K562 (cell line): Measurements from ENCODE around the gene MVP. TPM values are rescaled to one million over a fixed set of nuclear protein-coding genes. Genes with fewer than 3 reads are reported as not detected.

Experiments
- ATAC-seq: fragments of 200-7000 bp; cut with Tn5 transposase; 3 replicates; pipeline ENCODE4 v1.9.1; 2020; ENCODE audit warnings: moderate library complexity
- BruUV-seq: library from RNA; stranded (reverse); fragments of 400-500 nt; replicated peaks from 2 replicates; lab custom pipeline; 2021; lab: Mats Ljungman, UMichigan
- CTCF ChIA-PET: fragments of 300-600 bp; formaldehyde crosslinking; extraction: SDS; loops from one replicate; lab custom pipeline; 2021; ENCODE audit warnings: low intra/inter-chr PET ratio; lab: Yijun Ruan, JAX
- POLR2A ChIA-PET: fragments of 300-600, 350-650 bp; sonication (Branson Sonifier 250); formaldehyde crosslinking; extraction: SDS; loops from one replicate; lab custom pipeline; 2021; ENCODE audit warnings: antibody characterized with exemption, inconsistent platforms; lab: Yijun Ruan, JAX
- DNase-seq, 4 experiments: peaks; one replicate each; pipeline versions ENCODE4 v3.0.0 to v3.0.0-alpha.2; 2011 to 2018; ENCODE audit warnings: low spot score in 3 of 4, mixed read lengths in 3 of 4; ENCODE audit errors: extremely low read depth in 1 of 4
- FAIRE-seq: peaks from 2 replicates; lab custom pipeline; 2011; peaks lifted over from hg19 to GRCh38; lab: Jason Lieb, UNC
- H2AFZ ChIP-seq: 2 replicates; pipeline ENCODE4 v1.6.0; 2011; ENCODE audit warnings: low read depth, low read length, control low read depth, inconsistent platforms
- H3K27ac ChIP-seq: fragments of 200-600 bp; 3 replicates; pipeline ENCODE4 v1.8.0; 2011; ENCODE audit warnings: low read depth, mild to moderate bottlenecking, control low read depth, inconsistent platforms, low read length, moderate library complexity, mixed read lengths; ENCODE audit errors: extremely low read depth
- H3K27me3 ChIP-seq, 2 experiments: fragments of 300-600 bp in 1 of 2; 2 replicates in 1 of 2; 3 replicates in 1 of 2; pipeline versions ENCODE4 v1.6.0 to v1.8.0; 2011; ENCODE audit warnings: inconsistent platforms in 2 of 2, low read length in 2 of 2, mild to moderate bottlenecking in 1 of 2, mixed read lengths in 1 of 2, moderate library complexity in 1 of 2; ENCODE audit not compliant: control insufficient read depth in 2 of 2, insufficient read depth in 2 of 2
- H3K36me3 ChIP-seq: fragments of 300-600 bp; 3 replicates; pipeline ENCODE4 v1.8.0; 2011; ENCODE audit warnings: mild to moderate bottlenecking, low read length, inconsistent platforms; ENCODE audit not compliant: control insufficient read depth, insufficient read depth
- H3K4me1 ChIP-seq, 2 experiments: fragments of 200-600 bp in 1 of 2; replicated peaks in 1 of 2; 2 replicates in 1 of 2; 3 replicates in 1 of 2; pipeline versions ENCODE4 v1.5.1 to v1.8.0; 2011; ENCODE audit warnings: inconsistent platforms in 2 of 2, low read length in 2 of 2, mild to moderate bottlenecking in 1 of 2, mixed read lengths in 1 of 2, moderate library complexity in 1 of 2; ENCODE audit not compliant: control insufficient read depth in 2 of 2, insufficient read depth in 2 of 2
- H3K4me2 ChIP-seq: 2 replicates; pipeline ENCODE4 v1.6.1; 2011; ENCODE audit warnings: low read length, control low read depth, inconsistent platforms, mixed read lengths; ENCODE audit not compliant: insufficient read depth
- H3K4me3 ChIP-seq: fragments of 200-600 bp; sonication (generic), shearing (Covaris generic); 2 replicates; pipeline ENCODE4 v1.5.1; 2016; ENCODE audit warnings: control low read depth, inconsistent platforms
- H3K79me2 ChIP-seq: fragments of 200-600 bp; 3 replicates; pipeline ENCODE4 v1.8.0; 2011; ENCODE audit warnings: low read length, inconsistent platforms; ENCODE audit not compliant: control insufficient read depth, insufficient read depth
- H3K9ac ChIP-seq, 2 experiments: 2 replicates each; pipeline versions ENCODE4 v1.6.0 to v1.6.1; 2011; ENCODE audit warnings: low read depth in 2 of 2, low read length in 2 of 2, control low read depth in 1 of 2, inconsistent platforms in 1 of 2, mild to moderate bottlenecking in 1 of 2, mixed read lengths in 1 of 2; ENCODE audit not compliant: insufficient read depth in 1 of 2
- H3K9me1 ChIP-seq: one replicate; pipeline ENCODE4 v1.6.0; 2011; ENCODE audit warnings: inconsistent platforms, mild to moderate bottlenecking, low read length, moderate library complexity; ENCODE audit not compliant: control insufficient read depth, insufficient read depth
- H3K9me3 ChIP-seq: replicated peaks from 2 replicates; pipeline ENCODE4 v1.5.1; 2011; ENCODE audit warnings: low read depth, low read length, inconsistent platforms; ENCODE audit not compliant: control insufficient read depth, insufficient read depth
- H4K20me1 ChIP-seq: replicated peaks from 2 replicates; pipeline ENCODE4 v1.6.1; 2011; ENCODE audit warnings: low read length, inconsistent platforms, mixed read lengths; ENCODE audit not compliant: control insufficient read depth, insufficient read depth
- ARID2 ChIP-seq: fragments of 450-650 bp; IDR thresholded peaks from 2 replicates; pipeline ENCODE4 v1.6.1; 2017; ENCODE audit warnings: antibody characterized with exemption, mild to moderate bottlenecking
- CREM ChIP-seq: IDR thresholded peaks from 2 replicates; pipeline ENCODE4 v1.6.1; 2014; ENCODE audit warnings: antibody characterized with exemption, low read depth
- HMBOX1 ChIP-seq: sonication (generic); IDR thresholded peaks from 2 replicates; pipeline ENCODE4 v1.6.1; 2016
- KAT7 ChIP-seq: sonication (generic); formaldehyde crosslinking; IDR thresholded peaks from 2 replicates; pipeline ENCODE4 v1.8.0; 2022; ENCODE audit warnings: missing genetic modification reagents, mild to moderate bottlenecking, borderline replicate concordance
- POLR2H ChIP-seq: IDR thresholded peaks from 2 replicates; pipeline ENCODE4 v1.6.1; 2016; ENCODE audit warnings: missing genetic modification characterization, low read depth, mild to moderate bottlenecking, control low read depth, missing compliant biosample characterization, moderate library complexity
- PTRF ChIP-seq: fragments of 450-650 bp; IDR thresholded peaks from 2 replicates; pipeline ENCODE4 v1.6.1; 2016; ENCODE audit warnings: mild to moderate bottlenecking, missing genetic modification characterization, missing compliant biosample characterization
- ZNF395 ChIP-seq: fragments of 200-800 bp; sonication (Bioruptor generic); IDR thresholded peaks from 2 replicates; pipeline ENCODE4 v1.6.1; 2017; ENCODE audit warnings: missing genetic modification characterization, missing compliant biosample characterization
- ZNF431 ChIP-seq: sonication (generic); formaldehyde crosslinking; IDR thresholded peaks from 2 replicates; pipeline ENCODE4 v1.8.0; 2022; ENCODE audit warnings: mild to moderate bottlenecking, missing genetic modification reagents
- WGBS: fragments of 100-300 bp; shearing (Covaris generic); methylation state at CpG from one replicate; pipeline ENCODE4 v1.1.6; 2016; ENCODE audit warnings: low coverage, mixed read lengths; ENCODE audit not compliant: insufficient coverage; ENCODE audit errors: missing lambda C conversion rate; 5-methylcytosine and 5-hydroxymethylcytosine counted together
- in situ Hi-C: fragments of 300-500 bp; cut with MboI; formaldehyde crosslinking; loops from 4 replicates; pipeline ENCODE4 v1.15.0; 2018; ENCODE audit warnings: inconsistent platforms, mixed read lengths
- intact Hi-C: fragments of 100-400 bp; cut with micrococcal nuclease; formaldehyde crosslinking; loops from 2 replicates; pipeline ENCODE4 v1.14.2; 2022
- polyA plus RNA-seq, 8 experiments: library from polyadenylated mRNA; depleted of rRNA in 4 of 8; stranded (reverse) in 5 of 8; unstranded in 3 of 8; fragments of >200 nt; fragmentation: Nextera tagmentation in 2 of 8; fragmentation: Illumina TruSeq in 1 of 8; extraction: Ambion mirVana in 2 of 8; extraction: Trizol in 1 of 8; gene quantifications; 2 replicates each; pipeline versions ENCODE4 v1.2.1 to v1.2.3, GENCODE V29; 2011 to 2014; ENCODE audit warnings: inconsistent platforms in 1 of 8, missing spikeins in 1 of 8
- total RNA-seq, 7 experiments: library from RNA; depleted of rRNA in 6 of 7; stranded (reverse); fragments of >200 nt in 6 of 7; fragmentation: Illumina TruSeq in 2 of 7; extraction: Trizol in 2 of 7; gene quantifications; 2 replicates each; pipeline versions ENCODE4 v1.2.1 to v1.2.3, GENCODE V29; 2011 to 2021; ENCODE audit warnings: low replicate concordance in 1 of 7
- TF ChIP-seq, protein P1 (sequence below): sonication (generic); formaldehyde crosslinking; IDR thresholded peaks from 2 replicates; pipeline ENCODE4 v1.8.0; 2022; ENCODE audit warnings: mild to moderate bottlenecking, missing genetic modification reagents
- TF ChIP-seq, protein P2 (sequence below): sonication (generic); formaldehyde crosslinking; IDR thresholded peaks from 2 replicates; pipeline ENCODE4 v1.8.1; 2022; ENCODE audit warnings: missing genetic modification reagents
- TF ChIP-seq, protein P3 (sequence below), 2 experiments: IDR thresholded peaks; 2 replicates each; pipeline ENCODE4 v1.6.1; 2011; ENCODE audit warnings: borderline replicate concordance in 1 of 2, control low read depth in 1 of 2, low read depth in 1 of 2, low read length in 1 of 2, mild to moderate bottlenecking in 1 of 2, mixed read lengths in 1 of 2, moderate library complexity in 1 of 2; ENCODE audit not compliant: insufficient read depth in 1 of 2, insufficient read length in 1 of 2, poor library complexity in 1 of 2, severe bottlenecking in 1 of 2; ENCODE audit errors: extremely low read depth in 1 of 2

Gene MVP
- total and polyA plus RNA-seq, 9 of the 15 experiments (the other 6 are each of a cell fraction or from before 2014, with no cell fraction given): 0.39 to 1.9 (median 0.76) TPM; not detected in 2

DNA sequence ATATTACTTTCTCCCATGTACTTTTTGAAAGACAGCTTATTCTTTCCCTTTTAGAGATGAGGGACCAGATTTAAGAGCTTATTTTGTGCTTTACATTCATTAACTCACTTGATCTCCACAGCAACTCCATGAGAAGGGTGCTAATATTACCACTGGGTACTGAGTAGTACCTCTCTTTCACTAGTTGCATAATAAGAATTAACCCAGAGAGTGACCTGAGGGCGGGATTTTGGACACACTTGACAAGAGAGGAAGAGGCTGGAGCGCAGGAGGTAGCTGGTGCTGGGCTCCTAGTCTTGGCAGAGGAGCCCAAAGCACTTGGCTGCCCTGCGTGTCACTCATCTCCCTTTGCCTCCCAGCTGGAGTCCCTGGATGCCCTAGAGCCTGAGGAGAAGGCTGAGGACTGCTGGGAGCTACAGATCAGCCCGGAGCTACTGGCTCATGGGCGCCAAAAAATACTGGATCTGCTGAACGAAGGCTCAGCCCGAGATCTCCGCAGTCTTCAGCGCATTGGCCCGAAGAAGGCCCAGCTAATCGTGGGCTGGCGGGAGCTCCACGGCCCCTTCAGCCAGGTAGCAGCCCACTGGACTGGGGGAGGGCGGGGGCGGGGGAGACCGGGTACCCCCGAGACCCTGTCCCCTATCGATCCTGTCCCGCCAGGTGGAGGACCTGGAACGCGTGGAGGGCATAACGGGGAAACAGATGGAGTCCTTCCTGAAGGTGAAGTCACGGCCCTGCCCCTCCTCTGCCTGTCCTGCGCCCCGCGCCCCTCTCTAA is 15.6 kb upstream of the MVP start (continued):
- TF ChIP-seq POLR2H (tag): no peak

DNA sequence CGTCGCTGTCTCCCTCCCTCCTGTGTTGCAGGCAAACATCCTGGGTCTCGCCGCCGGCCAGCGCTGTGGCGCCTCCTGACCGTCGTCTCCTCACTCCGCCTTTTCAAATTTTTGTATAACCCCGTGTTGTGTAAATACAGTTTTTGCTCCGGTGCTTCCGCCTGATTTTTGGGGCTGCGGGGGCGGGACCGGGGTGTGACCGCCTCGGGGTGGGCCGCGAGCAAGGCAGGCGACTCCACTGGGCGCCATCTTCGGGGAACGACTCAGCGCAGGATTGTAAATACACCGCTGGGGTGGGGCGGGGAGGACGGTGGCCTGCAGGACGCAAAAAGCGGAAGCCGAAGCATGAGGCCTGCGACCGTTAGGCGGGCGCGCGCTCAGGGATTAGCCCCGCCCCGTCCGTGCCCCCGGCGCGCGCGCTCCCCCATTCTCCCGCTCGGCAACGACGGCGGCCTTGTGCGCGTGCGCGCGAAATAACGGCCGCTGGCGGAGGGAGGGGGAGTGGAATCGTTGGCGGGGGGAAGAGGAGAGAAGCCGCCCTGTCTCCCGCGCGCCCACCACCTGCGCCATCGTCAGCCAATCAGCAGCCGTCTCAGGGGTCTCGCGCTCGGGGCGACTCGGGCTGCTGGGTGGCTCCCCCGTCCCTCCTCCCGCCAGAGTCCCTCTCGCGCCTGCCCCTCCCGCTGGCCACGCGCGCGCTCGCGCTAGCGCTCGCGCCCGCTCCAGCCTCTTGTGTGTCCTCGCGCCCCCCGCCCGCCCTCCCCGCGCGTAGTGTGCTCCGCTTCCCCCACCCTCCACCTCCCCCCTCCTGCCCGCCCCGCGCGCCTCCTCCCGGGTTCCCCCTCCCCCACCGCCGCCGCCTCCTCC is 14.8 kb upstream of the MVP start:
- Histone ChIP-seq H3K4me1 (peaks cover 32 to 45% of the 10 kb centered on the region in 2 experiments), H3K27ac (peak overlapping the region; percentile 99), H3K9ac (peak overlapping the region; percentile 92 to 100), H3K79me2 (peaks cover 44% of the 10 kb centered on the region), H3K27me3 (no peaks in the 10 kb centered on the region), H2AFZ (peak overlapping the region; percentile 82), H4K20me1 (peaks cover 17% of the 10 kb centered on the region; the same call in 1 of the 2 replicates), H3K9me3 (no peaks in the 10 kb centered on the region), H3K4me3 (peak overlapping the region; percentile 59), H3K36me3 (peaks cover 72% of the 10 kb centered on the region), H3K9me1 (no peaks in the 10 kb centered on the region), H3K4me2 (peak overlapping the region; percentile 90)
- peak; percentile 92 for FAIRE-seq
- ChIA-PET CTCF (no interaction called here), POLR2A (interaction anchor here (1.0 to 6.0 kb wide), 5 partner anchors 11 to 106 kb away, joined by 5 to 114 read pairs (median 8); partner anchors contain the start of genes KIF22 and PAGR1)
- DNase-seq: peak; percentile 81 to 98 (median 88)
- under 1% methylated on average over 45 of the region's 103 CpGs for WGBS
- ATAC-seq: peak; percentile 75
- in situ Hi-C loops: no loop called here
- intact Hi-C loops: loop anchor here (1.0 to 2.0 kb wide), 2 partner anchors 15 to 43 kb away; partner anchors contain the start of gene KIF22
- no TSS peak for BruUV-seq
- TF ChIP-seq CREM (peak; percentile 86), ZNF431 (CRISPR knock-in tag) (peak; percentile 29; the same call in 1 of the 2 replicates), ZNF395 (CRISPR knock-in tag) (peak; percentile 97), ARID2 (no peak), KAT7 (CRISPR knock-in tag) (0 out of 2 replicates have a peak, but pooled peaks have one; percentile 71), PTRF (tag) (no peak), HMBOX1 (no peak)
- TF ChIP-seq, protein P1, sequence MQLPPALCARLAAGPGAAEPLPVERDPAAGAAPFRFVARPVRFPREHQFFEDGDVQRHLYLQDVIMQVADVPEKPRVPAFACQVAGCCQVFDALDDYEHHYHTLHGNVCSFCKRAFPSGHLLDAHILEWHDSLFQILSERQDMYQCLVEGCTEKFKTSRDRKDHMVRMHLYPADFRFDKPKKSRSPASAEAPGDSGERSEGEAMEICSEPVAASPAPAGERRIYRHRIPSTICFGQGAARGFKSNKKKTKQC (CRISPR knock-in tag): no peak
- TF ChIP-seq, protein P2, sequence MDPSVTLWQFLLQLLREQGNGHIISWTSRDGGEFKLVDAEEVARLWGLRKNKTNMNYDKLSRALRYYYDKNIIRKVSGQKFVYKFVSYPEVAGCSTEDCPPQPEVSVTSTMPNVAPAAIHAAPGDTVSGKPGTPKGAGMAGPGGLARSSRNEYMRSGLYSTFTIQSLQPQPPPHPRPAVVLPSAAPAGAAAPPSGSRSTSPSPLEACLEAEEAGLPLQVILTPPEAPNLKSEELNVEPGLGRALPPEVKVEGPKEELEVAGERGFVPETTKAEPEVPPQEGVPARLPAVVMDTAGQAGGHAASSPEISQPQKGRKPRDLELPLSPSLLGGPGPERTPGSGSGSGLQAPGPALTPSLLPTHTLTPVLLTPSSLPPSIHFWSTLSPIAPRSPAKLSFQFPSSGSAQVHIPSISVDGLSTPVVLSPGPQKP (CRISPR knock-in tag): no peak
- TF ChIP-seq, protein P3, sequence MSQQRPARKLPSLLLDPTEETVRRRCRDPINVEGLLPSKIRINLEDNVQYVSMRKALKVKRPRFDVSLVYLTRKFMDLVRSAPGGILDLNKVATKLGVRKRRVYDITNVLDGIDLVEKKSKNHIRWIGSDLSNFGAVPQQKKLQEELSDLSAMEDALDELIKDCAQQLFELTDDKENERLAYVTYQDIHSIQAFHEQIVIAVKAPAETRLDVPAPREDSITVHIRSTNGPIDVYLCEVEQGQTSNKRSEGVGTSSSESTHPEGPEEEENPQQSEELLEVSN (IDR thresholded peaks at IDR 0.05; ENCODE audit: borderline replicate concordance in 1 of 2, extremely low read depth in 1 of 2, insufficient read depth in 1 of 2, insufficient read length in 1 of 2, low read depth in 1 of 2, low read length in 1 of 2, poor library complexity in 1 of 2, severe bottlenecking in 1 of 2): peak; percentile 72 to 84
